ENCODE measurements around the gene PPP1R3D. TPM values are rescaled to one million over a fixed set of nuclear protein-coding genes. Genes with fewer than 3 reads are reported as not detected.
"Not testable (repeated sequence)": the region's sequence is repeated elsewhere in the genome, so short reads cannot be mapped to it uniquely, and the experiment has no call there.

Gene PPP1R3D
- total RNA-seq, 2 donors from 2014 or later = 4.8 to 4.9 TPM

DNA sequence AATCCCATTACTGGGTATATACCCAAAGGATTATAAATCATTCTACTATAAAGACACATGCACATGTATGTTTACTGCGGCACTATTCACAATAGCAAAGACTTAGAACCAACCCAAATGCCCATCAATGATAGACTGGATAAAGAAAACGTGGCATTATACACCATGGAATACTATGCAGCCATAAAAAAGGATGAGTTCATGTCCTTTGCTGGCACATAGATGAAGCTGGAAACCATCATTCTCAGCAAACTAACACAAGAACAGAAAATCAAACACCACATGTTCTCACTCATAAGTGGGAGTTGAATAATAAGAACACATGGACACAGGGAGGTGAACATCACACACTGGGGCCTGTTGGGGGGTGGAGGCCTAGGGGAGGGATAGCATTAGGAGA lies 50.1 kb downstream of the PPP1R3D start:
- H3K36me3 Mint-ChIP-seq, ATAC-seq, H3K9me3 Mint-ChIP-seq: not testable (repeated sequence)

DNA sequence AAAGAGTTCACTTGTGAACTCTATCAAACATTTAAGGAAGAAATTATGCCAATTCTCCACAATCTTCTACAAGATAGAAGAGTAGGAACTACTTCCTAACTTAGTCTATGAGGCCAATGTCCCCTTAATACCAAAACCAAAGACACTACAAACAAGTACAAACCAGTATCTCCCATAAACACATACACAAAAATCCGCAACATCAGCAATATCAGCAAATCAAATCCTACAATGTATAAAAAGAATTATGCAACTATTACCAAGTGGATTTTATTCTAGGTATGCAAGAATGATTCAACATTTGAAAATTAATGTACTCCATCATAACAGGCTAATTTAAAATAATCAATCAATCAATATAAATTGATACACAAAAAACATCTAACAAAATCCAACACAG lies 52.1 kb downstream of the PPP1R3D start:
- DNase-seq (ENCODE audit: low spot score in 2 of 2) (no peak), ATAC-seq (no peak)
- no peak overlapping the region for H3K27ac Mint-ChIP-seq
- H3K36me3 Mint-ChIP-seq = no peaks in the 10 kb centered on the region
- H3K9me3 Mint-ChIP-seq = no peaks in the 10 kb centered on the region

More for the DNA sequence above, 50.1 kb downstream of the PPP1R3D start:
- not testable (repeated sequence) for DNase-seq (ENCODE audit: low spot score in 2 of 2); H3K27ac Mint-ChIP-seq

Other genes starting within 250 kb of the PPP1R3D start
- gene SYCP2, start 6.7 kb downstream of the PPP1R3D start, total RNA-seq = 1 to 10 TPM in 1 of 2 donors, under 1 TPM in 1; 0.84 to 2.2 TPM
- 10 to 100 TPM; 14.7 to 22.5 TPM for gene FAM217B, start 84 bp upstream of the PPP1R3D start, total RNA-seq
- gene CDH26, start 18.1 kb upstream of the PPP1R3D start, total RNA-seq = 1 to 10 TPM; 1.6 to 1.7 TPM

Measured in activated naive CD4-positive, alpha-beta T cell treated with anti-CD3 and anti-CD28 coated beads, Interleukin-2, amount 50 U/mL, for 72 hours (primary cell).